NOMO-1 treated with DMSO at 0.1 percent for 48 hours (cell line): ENCODE data around the gene C2CD5.

Experiments
- DNase-seq: peaks from one replicate; lab custom pipeline; 2025; ENCODE audit not compliant: unreplicated experiment; lab: John Stamatoyannopoulos, UW

C2CD5 gene

DNA sequence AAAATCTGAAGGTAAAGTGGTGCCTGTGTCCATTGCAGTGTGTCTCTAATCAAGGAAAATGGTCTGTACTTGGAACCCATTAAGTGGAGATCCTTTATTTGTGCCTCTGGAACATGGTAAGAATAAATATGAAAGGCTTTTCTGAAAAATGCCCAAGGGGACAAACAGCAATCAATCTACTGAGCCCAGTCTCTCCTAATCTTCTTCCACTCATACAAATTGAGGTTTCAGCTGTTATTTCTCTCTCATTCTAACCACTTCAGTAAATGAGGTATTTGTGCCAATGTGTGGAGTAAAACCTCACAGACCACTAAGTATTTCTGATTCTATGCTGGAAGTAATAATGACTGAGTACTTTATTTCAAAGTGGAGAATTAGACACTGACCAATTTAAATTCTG lies 127.5 kb downstream of the C2CD5 start:
- no peak for DNase-seq

DNA sequence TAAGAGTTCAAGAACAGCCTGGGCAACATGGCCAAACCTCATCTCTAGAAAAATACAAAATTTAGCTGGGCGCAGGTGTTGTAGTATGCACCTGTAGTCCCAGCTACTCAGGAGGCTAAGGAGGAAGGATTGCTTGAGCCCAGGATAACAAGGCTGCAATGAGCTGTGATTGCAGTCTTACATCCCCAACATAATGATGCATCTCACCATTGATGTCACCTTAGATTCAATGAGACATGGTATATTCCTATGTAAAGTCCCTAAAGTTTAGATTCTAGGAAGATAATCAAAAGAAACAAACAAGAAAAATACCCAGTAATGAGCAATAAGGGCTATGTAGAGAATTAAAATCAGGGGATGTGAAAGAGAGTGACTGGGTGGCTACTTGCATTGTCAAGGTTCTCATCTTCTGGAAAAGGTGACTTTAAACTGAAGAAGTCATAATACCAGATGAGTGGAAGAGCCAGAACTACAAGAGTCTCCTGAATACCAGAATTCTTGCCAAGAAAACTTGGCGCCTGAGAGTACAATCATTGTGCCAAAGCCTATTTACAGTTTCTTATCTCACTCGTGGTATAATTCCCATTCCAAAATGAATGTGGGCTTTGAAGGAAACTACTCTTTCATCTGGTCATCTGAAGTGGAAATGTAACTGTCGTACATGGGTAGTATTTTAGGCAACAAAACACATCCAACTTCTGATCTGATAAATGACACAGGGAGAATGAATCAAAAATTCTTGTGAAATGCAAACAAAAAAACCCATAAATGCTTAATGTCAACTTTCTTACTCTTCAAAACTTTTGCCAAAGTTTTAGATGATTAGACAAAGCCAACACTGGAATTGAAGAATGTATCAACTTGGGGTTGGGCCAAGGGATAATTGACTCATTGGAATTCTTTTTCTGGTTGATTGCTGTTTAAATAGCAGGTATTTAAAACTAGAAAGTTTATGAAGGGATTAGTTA lies 128.7 kb downstream of the C2CD5 start:
- DNase-seq, result no peak

- DNase-seq, result no peak
Observed at GRCh38 chr12:22414742-22415141, 129.6 kb downstream of the C2CD5 start.

GRCh38 chr12:22413592-22413991 lies 130.8 kb downstream of the C2CD5 start:
- DNase-seq, result no peak

DNA sequence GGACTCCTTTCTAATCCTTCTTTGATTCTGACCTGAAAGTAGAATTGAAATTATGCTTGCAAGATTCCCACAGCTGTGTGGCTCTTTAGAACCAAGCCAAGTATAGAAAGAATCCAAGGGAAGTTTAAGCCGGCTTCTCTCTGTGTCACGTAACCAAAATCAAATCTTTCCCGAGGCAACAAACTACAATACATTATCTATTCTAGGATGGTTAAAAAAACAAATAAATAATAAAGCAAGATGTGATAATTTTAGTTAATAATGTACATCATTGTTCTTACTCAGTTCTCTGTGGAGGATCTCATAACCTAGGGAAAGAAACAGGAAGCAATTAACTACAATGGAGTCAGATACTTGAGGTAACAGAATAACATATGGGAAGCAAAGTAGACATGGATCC lies 131.8 kb downstream of the C2CD5 start:
- no peak for DNase-seq

- no peak for DNase-seq
Observed at GRCh38 chr12:22410486-22410885, 133.9 kb downstream of the C2CD5 start.

GRCh38 chr12:22409377-22410164 lies 134.8 kb downstream of the C2CD5 start:
- peak; percentile 2 for DNase-seq

GRCh38 chr12:22408610-22409376 lies 135.5 kb downstream of the C2CD5 start:
- DNase-seq, result no peak

GRCh38 chr12:22407397-22407796 lies 136.9 kb downstream of the C2CD5 start:
- no peak for DNase-seq

GRCh38 chr12:22406627-22407026 lies 137.7 kb downstream of the C2CD5 start:
- peak; percentile 36 for DNase-seq

DNA sequence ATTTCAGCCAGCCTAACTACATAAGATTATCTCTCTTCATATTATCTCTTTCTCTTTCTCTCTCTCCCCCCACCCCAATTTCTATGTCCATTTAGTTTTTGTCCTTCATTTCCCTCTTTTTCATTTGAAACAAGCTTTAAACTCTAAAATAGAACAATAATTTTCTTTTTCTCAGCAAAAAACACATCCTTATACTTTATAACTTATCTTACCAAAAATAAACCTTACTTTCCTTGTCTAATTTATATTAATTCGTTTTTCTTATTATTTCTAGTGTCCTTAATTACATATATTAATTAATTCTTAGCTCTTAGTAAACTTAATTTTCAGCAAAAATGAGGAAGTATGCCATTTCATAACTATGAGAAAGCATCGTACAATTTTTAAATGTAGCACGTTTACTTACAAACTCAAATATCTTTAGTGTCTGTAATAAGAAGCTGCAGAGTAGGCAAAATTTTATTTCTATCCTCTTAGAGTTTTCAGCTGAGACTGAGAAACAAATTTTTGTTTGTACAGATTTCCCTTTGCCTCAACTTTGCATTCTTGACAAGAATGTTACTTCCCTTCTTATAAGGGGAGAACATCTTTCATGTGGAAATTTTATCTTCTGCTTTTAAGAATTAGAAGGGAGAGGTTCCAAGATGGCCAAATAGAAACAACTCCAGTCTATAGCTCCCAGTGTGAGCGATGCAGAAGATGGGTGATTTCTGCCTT lies 144.7 kb downstream of the C2CD5 start:
- peak; percentile 59 for DNase-seq
